Measurements from ENCODE around the gene NRXN3.

GRCh38 chr14:79516009-79516408 lies 1345.8 kb downstream of the NRXN3 start:
- TF ChIP-seq CTCF (IDR thresholded peaks at IDR 0.05) (no peak), REST (IDR thresholded peaks at IDR 0.05; ENCODE audit: insufficient read depth in 1 of 2, low read depth in 2 of 2, low read length in 1 of 2) (no peak)

All from Panc1 (cell line).